ENCODE results near the gene ACBD6. TPM values are rescaled to one million over a fixed set of nuclear protein-coding genes. Genes with fewer than 3 reads are reported as not detected.

Gene ACBD6
- polyA plus RNA-seq, 1 experiment, result 49.0 TPM

GRCh38 chr1:180290265-180291001, 211.9 kb downstream of the ACBD6 start:
- Histone ChIP-seq H3K27me3 (ENCODE audit: control insufficient read depth, insufficient read depth, low read length) (no peaks in the 10 kb centered on the region), H3K36me3 (ENCODE audit: control insufficient read depth, insufficient read depth, low read length) (no peaks in the 10 kb centered on the region; the same call in 1 of the 2 replicates), H3K4me3 (ENCODE audit: low read depth, low read length) (no peak overlapping the region)
- ChIA-PET CTCF (no interaction called here), POLR2A (no interaction called here)
- DNase-seq (ENCODE audit: low read depth), result no peak
- TF ChIP-seq CTCF (IDR thresholded peaks at IDR 0.05; ENCODE audit: insufficient read depth, low read depth, low read length), result no peak

- ChIA-PET CTCF (no interaction called here), POLR2A (no interaction called here)
- H3K4me3 ChIP-seq (ENCODE audit: low read depth, low read length), result no peak overlapping the region
- no peaks in the 10 kb centered on the region for H3K27me3 ChIP-seq (ENCODE audit: control insufficient read depth, insufficient read depth, low read length)
- DNase-seq (ENCODE audit: low read depth), result no peak
- TF ChIP-seq CTCF (IDR thresholded peaks at IDR 0.05; ENCODE audit: insufficient read depth, low read depth, low read length), result no peak
- H3K36me3 ChIP-seq (ENCODE audit: control insufficient read depth, insufficient read depth, low read length), result no peaks in the 10 kb centered on the region; the same call in 1 of the 2 replicates
Observed at GRCh38 chr1:180288940-180289339, 213.4 kb downstream of the ACBD6 start.

- no peaks in the 10 kb centered on the region; the same call in 1 of the 2 replicates for H3K36me3 ChIP-seq (ENCODE audit: control insufficient read depth, insufficient read depth, low read length)
- CTCF ChIA-PET, result interaction anchor here (0.9 kb wide), 1 partner anchor 11 kb away, joined by 3 read pairs; no protein-coding TSS in a partner anchor
- TF ChIP-seq CTCF (IDR thresholded peaks at IDR 0.05; ENCODE audit: insufficient read depth, low read depth, low read length), result no peak
- no peak for DNase-seq (ENCODE audit: low read depth)
- no peaks in the 10 kb centered on the region for H3K27me3 ChIP-seq (ENCODE audit: control insufficient read depth, insufficient read depth, low read length)
- POLR2A ChIA-PET, result interaction anchor here (0.7 kb wide), 1 partner anchor 12 kb away, joined by 13 read pairs; no protein-coding TSS in a partner anchor
- H3K4me3 ChIP-seq (ENCODE audit: low read depth, low read length), result no peak overlapping the region
Observed at GRCh38 chr1:180287988-180288705, 214.2 kb downstream of the ACBD6 start.

GRCh38 chr1:180286417-180286816, 216.0 kb downstream of the ACBD6 start:
- Histone ChIP-seq H3K27me3 (ENCODE audit: control insufficient read depth, insufficient read depth, low read length) (no peaks in the 10 kb centered on the region), H3K4me3 (ENCODE audit: low read depth, low read length) (no peak overlapping the region), H3K36me3 (ENCODE audit: control insufficient read depth, insufficient read depth, low read length) (no peaks in the 10 kb centered on the region; the same call in 1 of the 2 replicates)
- ChIA-PET CTCF (no interaction called here), POLR2A (no interaction called here)
- no peak for TF ChIP-seq CTCF (IDR thresholded peaks at IDR 0.05; ENCODE audit: insufficient read depth, low read depth, low read length)
- no peak for DNase-seq (ENCODE audit: low read depth)

GRCh38 chr1:180283098-180283497, 219.3 kb downstream of the ACBD6 start:
- ChIA-PET POLR2A (no interaction called here), CTCF (interaction anchor here (0.6 kb wide), 1 partner anchor 193 kb away, joined by 3 read pairs; no protein-coding TSS in a partner anchor)
- no peaks in the 10 kb centered on the region; the same call in none of the 2 replicates for H3K36me3 ChIP-seq (ENCODE audit: control insufficient read depth, insufficient read depth, low read length)
- no peak overlapping the region for H3K4me3 ChIP-seq (ENCODE audit: low read depth, low read length)
- no peak for TF ChIP-seq CTCF (IDR thresholded peaks at IDR 0.05; ENCODE audit: insufficient read depth, low read depth, low read length)
- H3K27me3 ChIP-seq (ENCODE audit: control insufficient read depth, insufficient read depth, low read length), result no peaks in the 10 kb centered on the region
- DNase-seq (ENCODE audit: low read depth), result no peak

Data from BJ (cell line).